HG03571 (cell line): ENCODE measurements around the gene APBB1.
"Not testable (repeated sequence)": the region's sequence is repeated elsewhere in the genome, so short reads cannot be mapped to it uniquely, and the experiment has no call there.

Experiments used
- ATAC-seq: cut with Tn5 transposase; IDR thresholded peaks from one replicate; pipeline ENCODE4 v1.9.1; 2021; ENCODE audit not compliant: unreplicated experiment

Gene APBB1

DNA sequence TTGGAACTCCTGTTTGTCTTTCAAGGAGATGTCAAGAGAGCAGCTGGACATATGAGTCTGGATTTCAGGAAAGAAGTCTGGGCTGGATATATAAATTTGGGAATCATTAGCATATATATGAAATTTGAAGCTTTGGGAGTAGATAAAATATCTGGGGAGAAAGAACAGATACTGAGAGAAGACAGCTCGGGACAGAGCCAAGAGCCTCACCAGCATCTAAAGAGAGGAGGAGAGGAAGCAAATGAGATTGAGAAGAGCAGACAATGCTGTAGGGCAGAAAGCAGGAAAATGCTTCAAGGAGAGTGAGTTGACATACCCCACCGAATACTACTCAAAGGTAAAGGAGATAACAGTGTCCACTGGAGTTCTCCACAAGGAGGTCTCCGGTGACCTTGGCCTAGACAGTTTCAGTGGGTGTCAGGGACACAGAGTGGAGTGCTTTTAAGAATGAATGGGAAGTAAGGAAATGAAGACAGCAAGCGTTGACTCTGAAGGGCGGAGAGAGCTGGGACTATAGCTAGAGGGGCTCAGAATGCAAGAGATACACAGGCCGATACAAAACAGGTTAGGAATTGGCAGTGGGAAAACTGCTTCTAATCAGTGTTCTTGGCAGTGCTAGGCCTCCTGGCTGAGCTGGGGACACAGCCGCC is 862 bp downstream of the APBB1 start:
- ATAC-seq, result no peak

DNA sequence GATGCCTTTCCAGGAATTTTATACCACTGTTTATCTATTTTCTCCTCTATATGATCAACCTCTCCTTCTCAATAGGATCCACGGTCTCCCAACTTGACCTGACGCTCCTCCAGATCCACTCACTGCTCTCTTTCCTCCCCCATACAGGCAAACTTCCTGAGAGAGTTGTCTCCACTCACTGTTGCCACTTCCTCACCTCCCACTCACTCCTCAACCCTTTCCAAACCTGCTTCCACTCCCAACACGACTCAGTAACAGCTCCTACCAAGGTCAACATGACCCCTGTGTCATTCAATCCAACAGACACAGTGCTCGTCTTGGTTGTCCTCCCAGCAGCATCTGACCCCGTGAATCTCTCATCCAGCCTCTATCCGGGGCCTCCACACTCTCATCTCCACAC is 3.1 kb downstream of the APBB1 start:
- no peak for ATAC-seq

DNA sequence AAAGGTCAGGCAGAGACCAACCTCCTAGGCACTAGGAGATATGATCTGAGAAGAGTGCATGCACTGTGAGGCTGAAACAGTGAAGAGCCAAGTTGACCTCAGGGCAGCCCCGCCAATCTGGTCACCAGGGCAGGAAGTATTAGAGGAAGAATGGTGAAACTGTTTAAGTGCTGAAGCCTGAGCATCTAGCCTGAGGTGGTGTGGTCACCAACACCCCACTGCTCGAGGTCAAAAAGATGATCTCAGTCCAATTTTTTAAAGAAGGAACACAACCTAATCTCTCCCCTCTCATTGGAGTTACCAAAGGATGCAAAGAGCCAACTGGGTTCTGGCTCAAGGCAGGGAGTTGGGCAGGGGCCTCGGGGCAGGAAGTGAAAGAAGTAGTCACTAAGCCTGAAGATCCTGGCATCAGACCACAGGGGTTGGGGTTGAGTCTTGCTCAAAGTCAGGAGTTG is 4.0 kb downstream of the APBB1 start:
- no peak for ATAC-seq

DNA sequence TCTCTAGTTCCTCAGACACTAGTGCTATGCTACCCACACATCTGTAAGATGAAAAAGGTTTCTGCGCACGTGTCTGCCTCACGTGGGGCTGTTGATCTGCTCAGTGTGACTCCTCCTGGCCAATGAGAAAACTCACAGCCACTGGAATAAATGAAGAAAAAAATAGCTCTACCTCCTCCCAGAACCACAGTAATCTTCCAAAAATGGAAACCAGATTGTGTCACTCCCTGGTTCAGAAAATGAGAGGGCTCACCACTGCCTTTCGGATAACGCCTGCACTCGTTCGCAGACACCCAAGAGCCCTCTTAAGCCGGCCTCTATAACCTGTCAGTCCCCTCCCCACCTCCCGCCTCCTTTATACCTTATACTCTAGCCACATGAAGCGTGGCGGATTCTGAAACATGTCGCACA is 5.1 kb downstream of the APBB1 start:
- ATAC-seq, result no peak

DNA sequence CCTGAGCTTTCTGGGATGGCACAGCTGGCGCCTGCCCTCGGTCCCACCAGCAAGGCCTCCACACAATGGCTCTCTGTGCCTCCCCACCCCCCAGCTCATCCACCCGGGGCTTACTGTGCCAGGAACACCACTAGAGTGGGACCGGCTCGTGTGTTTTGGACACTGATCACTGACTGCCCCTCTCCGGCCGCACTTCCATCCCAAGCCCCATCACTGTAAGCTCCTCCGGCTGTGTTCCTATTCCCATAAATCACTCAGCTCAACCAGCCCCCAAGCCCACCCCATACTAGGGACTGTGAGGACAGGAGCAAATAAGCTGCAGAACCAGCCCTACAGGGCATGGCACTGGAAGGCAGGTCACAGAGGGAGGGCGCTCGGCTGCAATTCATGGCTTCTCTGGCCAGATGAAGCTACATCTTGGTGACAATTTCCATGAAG is 7.3 kb downstream of the APBB1 start:
- no peak for ATAC-seq

DNA sequence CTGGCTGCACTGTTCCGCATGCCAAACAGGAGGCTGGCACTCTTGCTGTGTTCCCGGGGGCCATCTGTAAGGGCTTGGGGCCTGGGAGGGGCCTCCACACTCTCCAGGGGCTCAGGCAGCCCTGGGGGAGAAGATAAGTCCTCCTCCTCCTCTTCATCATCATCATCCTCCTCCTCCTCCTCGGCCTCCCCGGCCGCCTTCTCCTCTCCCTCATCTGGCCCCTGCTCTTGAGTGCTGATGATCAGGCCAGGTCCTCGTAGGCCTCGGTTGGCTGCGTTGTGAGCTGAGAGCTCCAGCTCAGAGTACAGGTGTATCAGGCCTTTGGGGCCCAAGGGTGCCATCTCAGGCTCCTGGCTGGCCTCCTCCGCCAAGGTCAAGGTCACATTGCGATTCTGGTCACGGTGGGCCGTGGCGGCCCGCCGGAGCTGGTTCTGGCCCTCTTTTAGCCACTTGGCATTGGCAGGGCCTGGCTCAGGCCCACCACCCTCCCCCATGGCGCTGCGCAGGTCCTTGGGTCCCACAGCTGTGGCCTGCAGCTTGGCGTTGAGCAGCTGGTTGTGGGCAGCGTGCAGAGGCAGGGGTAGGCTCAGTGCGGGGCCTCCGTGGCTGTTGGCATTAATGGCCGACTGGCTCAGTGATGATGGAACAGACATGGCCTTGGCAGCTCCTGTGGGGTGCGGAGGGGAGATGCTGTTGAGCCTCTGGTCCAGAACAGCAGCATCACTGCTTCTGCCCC is 8.0 kb downstream of the APBB1 start:
- ATAC-seq, result no peak

DNA sequence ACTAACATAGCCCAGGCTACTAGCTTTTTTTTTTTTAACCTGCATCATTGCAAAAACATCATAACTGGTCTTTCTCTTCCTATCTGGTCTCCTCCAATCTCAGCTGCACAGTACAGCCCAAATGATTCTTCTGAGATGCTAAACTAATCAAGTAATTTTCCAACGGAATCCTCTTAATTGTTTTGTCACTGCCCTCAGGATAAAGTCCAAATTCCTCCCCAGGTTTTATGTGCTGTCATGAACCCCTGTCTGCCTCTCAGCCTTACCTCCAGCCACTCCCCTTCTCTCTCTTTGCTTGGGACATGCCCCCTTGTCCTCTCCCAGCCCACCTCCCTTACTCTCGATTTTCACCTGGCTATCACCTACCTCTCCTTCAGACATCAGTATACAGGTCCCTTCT is 12.5 kb downstream of the APBB1 start:
- no peak for ATAC-seq

DNA sequence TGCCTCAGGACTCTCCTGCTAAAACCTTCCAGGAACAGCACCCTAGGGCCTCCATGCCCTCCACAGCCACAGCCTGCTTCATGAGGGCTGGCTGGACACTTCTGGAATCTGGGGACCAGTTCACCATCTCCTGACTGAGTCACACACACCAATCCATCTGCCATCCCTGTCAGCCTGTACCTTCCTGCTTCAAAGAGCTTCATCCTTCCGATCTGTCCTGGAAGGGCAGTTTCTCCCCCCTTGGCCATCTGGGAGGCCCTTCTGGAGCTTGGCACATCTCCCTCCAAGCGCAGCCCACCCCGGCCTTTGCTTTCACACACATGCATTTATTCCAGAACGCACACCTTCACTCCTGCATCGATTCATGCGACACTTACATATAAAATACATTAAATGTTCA is 13.0 kb downstream of the APBB1 start:
- no peak for ATAC-seq

DNA sequence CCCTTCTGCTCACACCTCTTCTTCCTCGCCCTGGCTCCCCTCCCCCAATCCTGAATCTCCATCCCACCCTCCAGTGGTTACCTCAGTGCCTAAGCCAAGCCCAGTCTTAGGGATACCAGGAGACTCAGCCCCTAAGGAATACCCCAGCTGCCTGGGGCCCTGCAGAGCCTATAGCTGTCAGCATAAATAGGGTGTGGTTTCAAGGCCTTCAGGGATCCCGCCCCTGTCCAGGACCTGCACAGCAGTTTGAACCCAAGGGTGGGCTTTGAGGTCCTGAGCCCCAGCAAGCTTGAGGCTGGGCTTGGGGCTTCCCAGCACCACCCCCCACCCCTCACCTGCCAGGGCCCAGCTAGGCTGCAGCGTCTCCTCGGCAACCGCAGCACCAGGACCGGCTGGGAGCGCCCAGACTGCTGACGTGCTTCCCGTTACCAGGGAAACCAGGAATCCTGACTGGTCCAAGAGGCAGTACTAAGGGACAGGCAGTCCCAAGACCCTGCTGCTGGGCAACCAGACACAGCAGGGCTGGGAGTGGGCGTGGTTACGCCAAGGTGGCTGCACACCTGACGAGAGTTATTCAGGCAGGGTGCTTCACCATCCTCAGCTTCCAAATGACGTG is 13.7 kb downstream of the APBB1 start:
- ATAC-seq, result no peak

DNA sequence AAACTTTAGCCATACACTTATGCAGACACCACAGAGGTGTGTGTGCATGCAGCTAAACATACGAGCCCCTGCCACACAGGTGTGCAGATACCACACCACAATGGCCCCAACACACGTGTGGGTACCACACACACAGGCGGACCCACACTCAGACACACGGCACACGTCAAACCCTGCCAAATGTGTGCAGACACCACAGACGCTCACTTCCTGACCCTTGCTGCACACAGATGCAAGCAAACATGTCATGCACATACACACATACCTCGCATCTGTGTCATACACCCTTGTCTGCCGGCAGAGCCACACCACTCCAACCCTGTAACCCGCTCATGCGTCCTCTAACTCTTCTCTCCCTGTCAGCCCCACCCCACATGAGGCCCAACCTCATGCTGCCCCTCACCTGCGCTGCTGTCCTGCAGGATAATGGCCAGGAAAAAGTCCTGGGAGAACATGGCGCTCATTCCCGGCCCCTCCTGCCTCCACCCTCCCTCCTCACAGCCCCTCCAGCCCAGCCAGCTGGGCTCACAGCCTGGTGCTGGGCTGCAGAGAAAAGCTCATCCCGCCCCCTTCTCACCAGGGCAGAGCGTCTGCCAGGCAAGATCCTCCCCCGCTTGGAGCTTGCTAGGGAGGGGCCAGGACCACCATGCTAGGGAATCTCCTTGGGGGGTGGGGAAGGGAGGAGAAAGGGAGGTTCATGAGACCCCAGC is 14.4 kb downstream of the APBB1 start:
- no peak for ATAC-seq

DNA sequence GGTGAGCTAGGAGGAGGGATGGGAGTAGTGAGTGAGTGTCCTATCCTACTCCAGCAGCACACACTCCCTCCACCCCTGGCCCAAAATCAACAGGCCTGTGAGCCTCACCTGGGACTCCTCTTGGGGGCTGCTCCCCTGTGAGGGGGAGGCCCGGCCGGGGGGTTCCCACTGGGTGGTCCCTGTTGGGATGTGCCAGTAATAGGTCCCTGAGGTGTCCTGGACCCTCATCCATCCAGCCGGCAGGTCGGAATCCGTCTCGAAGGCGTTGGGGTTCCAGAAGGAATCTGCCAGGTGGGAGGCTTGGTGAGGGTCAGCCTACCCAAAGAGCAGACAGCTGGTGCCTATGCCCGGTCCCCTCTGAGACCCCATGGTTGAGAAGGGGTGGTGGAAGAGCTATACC is 15.4 kb downstream of the APBB1 start:
- ATAC-seq, result no peak

DNA sequence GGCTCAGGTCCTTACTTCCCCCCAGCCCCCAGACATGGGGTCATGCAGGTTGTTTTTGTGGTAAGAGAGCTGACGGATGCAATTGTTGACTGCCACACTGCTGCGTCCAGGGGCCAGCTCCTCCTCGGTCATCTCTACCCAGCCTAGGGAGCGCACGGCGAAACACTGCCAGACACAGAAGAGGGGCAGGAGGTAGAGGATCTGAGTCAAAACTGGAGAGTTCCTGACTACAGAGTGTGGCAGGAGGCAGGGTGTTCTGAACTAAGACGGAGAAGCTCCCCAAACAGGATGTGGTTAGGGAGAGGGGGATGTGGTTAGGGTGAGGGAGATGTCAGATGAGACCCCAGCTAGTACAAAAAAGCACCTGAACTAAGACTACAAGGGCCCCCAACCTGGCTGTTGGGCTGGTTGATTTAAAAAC is 16.3 kb downstream of the APBB1 start:
- peak; percentile 97 for ATAC-seq

DNA sequence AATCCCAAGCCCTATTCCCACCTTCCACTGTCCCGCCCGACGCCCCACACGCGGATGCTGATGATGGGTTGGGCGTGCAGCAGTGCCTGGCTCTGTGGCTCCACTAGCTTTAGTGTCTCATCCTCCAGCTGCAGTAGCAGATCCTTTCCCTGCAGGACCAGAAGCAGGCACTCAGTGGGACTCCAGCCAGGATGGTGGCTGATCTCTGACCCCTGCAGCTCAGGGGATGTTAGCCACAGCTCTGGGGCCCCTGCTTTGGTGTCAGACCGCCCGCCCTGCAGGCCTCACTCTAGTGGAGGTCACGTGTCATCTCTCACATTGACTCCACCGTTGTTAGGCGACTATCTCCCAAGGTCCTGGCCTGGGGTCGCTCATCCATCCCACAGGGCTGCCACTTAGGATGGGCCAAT is 16.8 kb downstream of the APBB1 start:
- no peak for ATAC-seq

DNA sequence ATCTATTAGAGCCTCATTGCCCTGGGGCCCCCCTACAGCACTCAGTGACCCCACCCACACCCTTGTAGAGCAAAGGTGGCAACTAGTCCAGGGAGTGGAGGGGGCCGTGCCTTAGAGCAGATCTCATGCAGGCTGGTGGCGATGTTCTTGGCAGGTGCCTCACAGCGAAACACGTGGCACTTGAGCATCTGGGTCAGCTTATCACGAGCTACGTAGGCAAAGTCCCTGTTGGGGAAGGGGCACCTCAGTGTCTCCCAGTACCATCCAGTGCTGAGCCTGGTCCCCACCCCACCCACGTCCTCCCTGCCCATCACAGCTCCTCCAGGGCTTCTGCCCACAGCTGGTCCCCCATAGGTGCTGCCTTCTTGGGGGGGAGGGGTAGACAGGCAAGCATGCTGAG is 17.4 kb downstream of the APBB1 start:
- no peak for ATAC-seq

DNA sequence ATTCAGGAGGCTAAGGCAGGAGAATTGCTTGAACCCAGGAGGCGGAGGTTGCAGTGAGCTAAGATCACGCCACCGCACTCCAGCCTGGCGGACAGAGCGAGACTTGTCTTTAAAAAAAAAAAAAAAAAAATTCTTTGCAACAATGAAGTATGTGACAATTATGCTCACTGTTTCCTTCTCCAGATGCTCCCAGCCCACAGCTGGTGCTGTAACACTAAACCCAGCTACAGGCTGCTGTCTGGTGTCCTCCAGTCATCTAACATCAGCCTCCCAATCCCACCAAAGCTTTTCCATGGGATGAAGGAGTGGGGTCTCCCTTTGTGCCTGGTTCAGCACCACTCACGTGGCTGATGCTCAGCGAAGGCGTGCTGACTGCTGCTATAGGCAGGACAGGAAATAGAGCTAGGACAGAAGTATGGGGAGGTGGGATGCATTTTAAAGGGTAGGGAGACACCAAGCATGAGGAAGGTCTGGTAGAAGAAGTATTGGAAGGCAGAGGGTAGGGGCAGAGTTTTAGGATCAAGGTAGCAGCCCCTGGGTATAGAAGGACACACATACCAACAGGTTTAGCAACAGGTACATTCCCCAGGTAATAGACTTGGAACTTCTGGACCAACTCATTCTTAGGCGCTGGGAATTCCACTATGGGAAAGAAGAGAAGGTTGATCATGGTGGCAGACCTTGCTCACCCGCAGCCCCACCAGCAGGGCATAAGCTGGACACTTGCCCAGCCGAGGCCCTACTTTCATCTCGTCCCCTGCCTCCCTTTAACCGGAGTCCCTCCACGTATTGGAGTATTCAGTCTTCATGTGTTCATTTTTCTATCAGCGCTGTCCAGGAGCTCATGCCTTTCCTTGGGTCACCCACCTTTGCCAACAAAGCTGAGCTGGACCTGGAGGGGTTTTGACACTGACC is 18.2 kb downstream of the APBB1 start:
- no peak for ATAC-seq

DNA sequence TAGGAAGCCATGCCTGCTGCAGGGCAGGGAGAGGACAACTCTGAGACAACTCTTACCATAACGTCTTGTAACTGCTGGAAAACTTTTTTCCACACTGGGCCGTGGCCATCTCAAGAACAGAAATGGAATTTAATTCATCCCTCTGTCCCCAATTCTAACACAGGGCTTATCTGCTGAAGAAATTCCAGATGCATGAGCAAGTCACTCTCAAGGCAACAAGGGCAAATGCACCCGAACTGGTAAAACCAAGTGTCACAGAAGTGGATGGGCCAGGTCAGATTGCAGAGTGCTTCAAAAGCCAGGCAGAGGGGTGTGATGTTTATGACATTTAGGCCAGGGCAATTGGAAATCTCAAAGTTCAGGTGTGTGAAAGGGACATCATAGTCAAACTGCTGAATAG is 21.3 kb downstream of the APBB1 start:
- no peak for ATAC-seq

DNA sequence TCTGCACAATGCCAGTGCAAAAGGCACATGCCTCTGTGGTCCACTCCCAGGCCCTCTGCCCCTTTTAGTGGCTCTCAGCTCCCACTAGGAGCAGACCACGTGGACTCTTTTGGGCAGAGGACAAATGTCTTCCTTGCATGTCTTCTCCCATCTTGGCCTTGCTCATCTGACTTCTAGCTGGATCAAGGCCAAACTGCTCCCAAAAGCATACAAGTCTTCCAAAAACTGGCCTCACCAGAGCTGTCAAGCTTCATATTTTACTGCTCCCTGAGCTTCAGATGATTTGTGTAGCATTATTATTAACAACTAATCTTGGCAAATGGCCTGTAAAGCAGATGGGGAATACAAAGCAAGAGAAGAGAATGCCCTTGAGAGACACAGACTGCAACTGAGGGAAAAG is 21.7 kb downstream of the APBB1 start:
- ATAC-seq, result no peak

DNA sequence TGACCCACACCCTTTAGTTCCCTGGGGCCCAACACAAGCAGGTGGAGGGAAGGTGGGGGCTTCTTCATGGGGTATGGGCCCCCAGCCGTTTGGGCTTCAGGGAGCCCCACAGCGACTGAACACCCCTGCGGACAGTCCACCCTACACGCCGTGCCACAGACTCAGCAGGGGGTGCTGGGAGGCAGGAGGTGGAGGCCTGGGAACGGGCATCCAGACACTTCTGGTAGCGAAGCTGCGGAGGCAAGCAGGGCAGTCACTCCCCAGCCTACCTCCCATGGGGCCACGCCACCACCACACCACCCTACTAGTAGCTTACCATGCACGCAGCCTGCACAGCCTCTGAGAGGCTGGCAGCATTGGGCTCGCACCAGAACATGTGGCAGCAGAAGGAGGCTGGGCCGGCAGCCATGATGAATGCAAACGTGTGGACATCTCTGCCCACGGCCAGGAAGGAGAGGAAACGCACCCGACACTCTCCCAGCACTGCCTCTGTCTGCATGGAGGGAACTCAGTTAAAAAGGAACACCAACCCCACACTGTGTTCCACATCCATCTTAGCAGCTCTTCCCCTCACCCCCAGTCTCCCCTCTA is 23.3 kb downstream of the APBB1 start:
- ATAC-seq, result no peak

DNA sequence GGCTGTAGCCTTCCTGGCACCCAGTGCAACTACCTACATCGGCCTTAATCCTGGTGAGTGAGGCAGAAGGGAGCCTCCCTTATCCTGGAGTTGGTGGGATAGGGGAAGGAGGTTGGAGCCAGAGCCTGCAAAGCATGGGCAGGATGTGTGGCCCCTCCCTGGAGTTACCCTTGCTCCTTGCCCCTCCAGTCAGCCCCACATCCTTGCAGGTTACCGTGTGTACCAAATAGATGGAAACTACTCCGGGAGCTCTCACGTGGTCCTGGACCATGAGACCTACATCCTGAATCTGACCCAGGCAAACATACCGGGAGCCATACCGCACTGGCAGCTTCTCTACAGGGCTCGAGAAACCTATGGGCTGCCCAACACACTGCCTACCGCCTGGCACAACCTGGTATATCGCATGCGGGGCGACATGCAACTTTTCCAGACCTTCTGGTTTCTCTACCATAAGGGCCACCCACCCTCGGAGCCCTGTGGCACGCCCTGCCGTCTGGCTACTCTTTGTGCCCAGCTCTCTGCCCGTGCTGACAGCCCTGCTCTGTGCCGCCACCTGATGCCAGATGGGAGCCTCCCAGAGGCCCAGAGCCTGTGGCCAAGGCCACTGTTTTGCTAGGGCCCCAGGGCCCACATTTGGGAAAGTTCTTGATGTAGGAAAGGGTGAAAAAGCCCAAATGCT is 24.8 kb downstream of the APBB1 start:
- ATAC-seq, result no peak

DNA sequence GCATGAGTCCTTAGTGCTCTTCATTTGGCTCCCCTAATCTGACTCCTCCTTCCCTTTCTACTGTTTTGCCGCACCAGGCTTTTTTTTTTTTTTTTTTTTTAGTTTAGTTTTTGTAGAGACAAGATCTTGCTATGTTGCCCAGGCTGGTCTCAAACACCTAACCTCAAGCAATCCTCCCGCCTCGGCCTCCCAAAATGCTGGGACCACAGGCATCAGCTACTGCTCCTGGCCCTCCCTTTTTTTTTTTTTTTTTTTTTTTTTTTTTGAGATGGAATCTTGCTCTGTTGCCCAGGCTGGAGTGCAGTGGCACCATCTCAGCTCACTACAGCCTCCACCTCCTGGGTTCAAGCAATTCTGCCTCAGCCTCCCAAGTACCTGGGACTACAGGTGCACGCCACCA is 26.6 kb downstream of the APBB1 start:
- ATAC-seq, result not testable (repeated sequence)
